Epithelial cell of proximal tubule (primary cell): Measurements from ENCODE around the gene CA7. TPM values are rescaled to one million over a fixed set of nuclear protein-coding genes. Genes with fewer than 3 reads are reported as not detected.

Source experiments
- DNase-seq: peaks from one replicate; pipeline ENCODE4 v3.0.0-alpha.2; 2011; ENCODE audit warnings: low read depth
- H3K4me3 ChIP-seq: 2 replicates; pipeline ENCODE4 v1.5.1; 2011; ENCODE audit warnings: low read depth, mild to moderate bottlenecking, low read length
- total RNA-seq: library from RNA; depleted of rRNA; stranded (reverse); fragments of >200 nt; gene quantifications from 2 replicates; pipeline ENCODE4 v1.2.3, GENCODE V29; 2015
- TF ChIP-seq, protein P1 (sequence below): conservative IDR thresholded peaks from 2 replicates; pipeline ENCODE4 v1.5.1; 2012; ENCODE audit warnings: low read depth, mild to moderate bottlenecking, low read length

CA7 gene
- total RNA-seq = 0.12 TPM in 1 of 2 replicates, not detected in the other

DNA sequence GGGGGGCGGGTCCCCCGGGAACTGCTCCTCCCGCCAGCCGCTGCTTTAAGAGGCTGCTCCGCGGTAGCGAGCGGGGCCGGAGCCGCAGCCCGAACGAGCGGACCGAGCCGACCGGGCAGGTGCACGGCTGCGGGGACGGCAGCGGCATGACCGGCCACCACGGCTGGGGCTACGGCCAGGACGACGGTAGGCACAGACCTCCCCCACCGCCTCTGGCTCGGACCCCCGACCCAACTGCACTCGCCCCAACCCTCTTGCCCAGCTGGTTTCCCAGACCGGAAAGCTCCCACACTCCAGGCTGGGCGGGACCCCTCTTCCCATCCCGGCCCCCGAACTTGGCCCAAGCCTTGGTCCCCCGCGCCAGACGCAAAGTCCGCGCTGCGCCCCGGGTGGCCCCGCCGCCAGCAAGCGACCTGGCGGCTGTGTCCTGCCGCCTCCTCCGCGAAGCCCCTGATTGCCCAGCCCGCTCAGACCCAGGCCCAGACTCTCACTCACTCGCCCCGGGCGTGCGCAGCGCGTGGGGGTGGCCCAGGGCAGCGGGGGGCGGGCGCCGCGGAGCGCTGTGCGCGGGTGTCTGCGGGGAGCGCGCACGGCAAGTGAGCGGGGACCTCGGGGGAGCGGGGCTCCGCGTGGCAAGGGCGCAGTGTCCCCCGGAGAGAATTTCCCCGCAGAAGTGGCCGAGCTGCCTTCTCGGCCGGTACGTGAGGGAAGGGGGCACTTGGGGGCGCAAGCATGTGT lies at the start of gene CA7:
Gene CA7 (plus strand): TSS at position 73 of the 738 bp plus-strand sequence. CDS start 74 bp downstream, at position 147.
- no peak for DNase-seq
- TF ChIP-seq, protein P1, sequence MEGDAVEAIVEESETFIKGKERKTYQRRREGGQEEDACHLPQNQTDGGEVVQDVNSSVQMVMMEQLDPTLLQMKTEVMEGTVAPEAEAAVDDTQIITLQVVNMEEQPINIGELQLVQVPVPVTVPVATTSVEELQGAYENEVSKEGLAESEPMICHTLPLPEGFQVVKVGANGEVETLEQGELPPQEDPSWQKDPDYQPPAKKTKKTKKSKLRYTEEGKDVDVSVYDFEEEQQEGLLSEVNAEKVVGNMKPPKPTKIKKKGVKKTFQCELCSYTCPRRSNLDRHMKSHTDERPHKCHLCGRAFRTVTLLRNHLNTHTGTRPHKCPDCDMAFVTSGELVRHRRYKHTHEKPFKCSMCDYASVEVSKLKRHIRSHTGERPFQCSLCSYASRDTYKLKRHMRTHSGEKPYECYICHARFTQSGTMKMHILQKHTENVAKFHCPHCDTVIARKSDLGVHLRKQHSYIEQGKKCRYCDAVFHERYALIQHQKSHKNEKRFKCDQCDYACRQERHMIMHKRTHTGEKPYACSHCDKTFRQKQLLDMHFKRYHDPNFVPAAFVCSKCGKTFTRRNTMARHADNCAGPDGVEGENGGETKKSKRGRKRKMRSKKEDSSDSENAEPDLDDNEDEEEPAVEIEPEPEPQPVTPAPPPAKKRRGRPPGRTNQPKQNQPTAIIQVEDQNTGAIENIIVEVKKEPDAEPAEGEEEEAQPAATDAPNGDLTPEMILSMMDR = no peak
- peak within 1 kb of the TSS; percentile 45 for H3K4me3 ChIP-seq

DNA sequence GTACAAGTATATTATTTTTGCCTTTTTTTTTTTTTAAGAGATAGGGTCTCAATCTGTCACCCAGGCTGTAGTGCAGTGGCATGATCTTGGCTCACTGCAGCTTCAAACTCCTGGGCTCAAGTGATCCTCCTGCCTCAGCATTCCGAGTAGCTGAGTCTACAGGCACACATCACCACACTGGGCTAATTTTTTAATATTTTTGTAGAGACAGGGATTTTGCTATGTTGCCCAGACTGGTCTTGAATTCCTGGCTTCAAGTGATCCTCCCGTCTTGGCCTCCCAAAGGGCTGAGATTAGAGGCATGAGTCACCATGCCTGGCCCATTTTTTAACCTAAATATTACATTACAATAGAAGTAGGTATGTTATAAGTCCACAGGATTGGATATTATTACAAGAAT lies 46.1 kb upstream of the CA7 start:
- no peak overlapping the region for H3K4me3 ChIP-seq
- TF ChIP-seq, protein P1 = no peak
- no peak for DNase-seq

DNA sequence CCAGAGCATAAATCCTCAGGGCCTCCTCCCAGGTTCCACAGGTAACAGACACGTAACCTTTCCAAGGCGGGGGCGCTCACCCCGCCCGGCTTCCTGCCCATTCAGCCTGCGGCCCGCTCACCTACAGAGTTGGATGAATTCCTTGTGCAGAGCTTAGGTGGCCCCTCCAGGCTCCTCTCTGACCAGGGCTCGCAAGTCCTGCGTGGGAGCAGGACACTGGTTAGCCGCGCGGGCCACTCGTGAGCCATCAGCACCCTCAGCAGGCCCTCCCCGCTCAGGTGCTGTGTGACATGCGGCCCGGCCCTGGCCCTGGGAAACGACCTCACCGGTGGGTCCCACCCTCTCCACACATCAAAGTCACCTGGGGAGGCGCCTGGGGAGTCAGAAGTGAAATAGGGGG lies 43.4 kb upstream of the CA7 start:
- H3K4me3 ChIP-seq = no peak overlapping the region
- DNase-seq = no peak
- TF ChIP-seq, protein P1 = no peak

DNA sequence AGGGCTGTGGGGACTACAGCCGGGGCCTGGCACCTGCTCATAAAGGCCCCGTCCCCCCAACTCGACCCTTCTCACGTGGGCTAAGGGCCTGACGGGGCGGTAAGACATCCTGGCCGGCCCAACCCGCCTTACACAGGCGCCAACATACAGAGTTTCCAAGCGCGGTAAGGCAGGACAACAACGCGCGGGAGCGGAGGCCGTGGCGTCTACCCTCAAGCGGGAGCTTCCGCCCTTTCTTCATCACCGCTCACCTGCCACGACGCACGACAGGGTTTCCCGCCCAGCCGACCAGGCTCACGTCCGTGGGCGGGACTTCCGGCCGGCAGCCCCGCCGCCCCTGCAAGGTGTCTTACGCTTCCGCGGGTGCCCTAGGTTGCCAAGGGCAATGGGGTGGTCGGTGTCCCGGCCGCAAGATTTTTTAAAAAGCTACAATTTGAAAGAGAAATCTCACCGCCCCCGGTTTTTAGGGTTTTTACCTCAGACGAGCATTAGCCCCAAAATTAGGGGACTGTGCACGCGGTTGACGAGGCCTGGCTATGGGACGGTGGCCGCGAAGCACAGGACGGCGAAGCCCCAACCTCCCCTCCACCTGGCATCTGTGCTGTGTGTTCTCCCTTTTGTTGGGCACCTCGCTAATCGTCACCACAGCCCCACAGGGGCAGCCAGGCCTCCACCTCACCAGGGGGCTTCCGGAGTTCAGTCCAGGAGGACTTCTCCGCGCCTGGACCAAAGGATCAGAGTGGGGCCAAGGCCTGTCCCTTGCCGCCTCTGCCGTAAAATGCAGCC lies 42.7 kb upstream of the CA7 start, which contains the start of gene TERB1:
Gene TERB1 (minus strand): TSS at position 265 of the 786 bp plus-strand sequence. CDS start 4,786 bp downstream, outside the sequence.
- no peak within 1 kb of the TSS for H3K4me3 ChIP-seq
- TF ChIP-seq, protein P1 = no peak
- no peak for DNase-seq

DNA sequence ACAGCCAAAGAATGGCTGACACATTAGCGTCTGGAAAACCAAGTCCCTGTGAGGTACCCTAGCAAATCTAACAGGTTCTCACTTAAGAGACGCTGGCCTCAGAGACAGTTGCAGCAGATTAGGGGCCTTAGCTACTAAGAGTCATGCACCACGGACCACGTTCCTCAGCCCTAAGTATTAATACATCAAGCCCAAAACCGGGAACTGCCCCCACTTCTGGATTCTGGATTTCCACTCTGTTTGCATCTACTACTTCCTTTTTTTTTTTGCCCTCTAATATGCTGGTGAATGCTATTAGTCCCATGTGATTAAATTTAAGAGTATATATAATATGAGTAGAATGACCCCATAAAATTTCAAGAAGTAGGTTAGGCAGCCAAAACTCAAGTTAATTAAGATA lies 42.1 kb upstream of the CA7 start:
- TF ChIP-seq, protein P1 = no peak
- no peak for DNase-seq
- H3K4me3 ChIP-seq = no peak overlapping the region

DNA sequence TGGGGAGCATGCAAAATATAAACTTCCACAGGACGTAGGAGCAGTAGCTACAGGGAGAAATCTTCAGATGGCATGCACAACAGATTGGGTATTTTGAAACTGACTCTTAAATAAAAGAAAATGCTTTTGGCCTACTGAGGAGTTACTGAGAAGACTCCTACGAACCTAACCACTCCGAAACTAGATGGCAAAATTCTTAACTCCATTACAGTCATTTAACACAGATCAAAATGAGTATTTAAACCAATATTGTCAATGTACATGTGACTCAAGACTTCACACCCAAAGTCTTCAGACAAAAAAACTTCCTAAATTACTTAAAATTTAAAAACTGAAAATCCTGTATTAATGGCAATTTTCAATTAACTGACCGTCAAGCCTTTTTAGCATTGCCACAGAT lies 34.4 kb upstream of the CA7 start:
- TF ChIP-seq, protein P1 = no peak
- no peak for DNase-seq
- no peak overlapping the region for H3K4me3 ChIP-seq

DNA sequence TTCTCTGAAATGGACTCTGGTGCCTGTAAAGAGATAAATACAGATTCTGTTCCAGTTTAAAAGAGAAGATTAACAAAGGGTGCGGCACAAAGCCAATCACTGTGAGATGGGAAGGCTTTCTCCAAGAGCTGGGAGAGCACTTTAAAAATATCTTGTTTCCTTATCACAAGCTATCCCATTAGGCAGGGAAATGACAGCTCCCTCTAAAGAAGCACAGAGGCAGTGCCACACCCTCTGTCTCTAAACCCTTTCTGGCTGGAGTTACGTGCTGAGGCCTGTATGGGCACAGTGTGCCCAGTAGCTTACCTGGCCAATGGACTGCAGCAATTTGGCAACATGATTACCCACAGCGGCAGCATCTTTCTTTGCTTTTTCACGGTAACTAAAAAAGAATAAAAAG lies 33.8 kb upstream of the CA7 start:
- no peak overlapping the region for H3K4me3 ChIP-seq
- no peak for DNase-seq
- TF ChIP-seq, protein P1 = no peak
